ENCODE data around the gene ABTB2.

The ABTB2 gene

DNA sequence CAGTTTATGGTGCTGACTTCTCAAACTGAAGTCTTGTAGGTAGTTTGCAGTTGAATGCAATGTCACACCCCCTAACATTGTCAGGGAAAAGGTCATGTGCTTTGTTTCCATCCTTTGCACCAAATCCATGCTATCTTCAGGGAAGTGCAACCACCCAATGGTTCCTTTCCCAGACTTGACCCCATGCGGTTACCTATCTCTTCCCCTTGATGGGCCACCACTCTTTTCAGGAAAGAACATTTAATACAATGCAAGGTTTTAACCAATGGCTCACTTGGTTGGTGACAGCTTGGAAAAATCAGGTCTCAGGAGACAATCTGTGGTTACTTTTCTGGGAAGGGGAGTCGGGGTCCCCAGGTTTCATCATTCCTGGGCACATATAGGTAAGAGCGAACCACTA, 2.1 kb downstream of the ABTB2 start:
- no peaks in the 10 kb centered on the region for H3K36me3 ChIP-seq (ENCODE audit: control insufficient read depth in 1 of 2, insufficient read depth in 2 of 2, low read length in 2 of 2)
- H3K4me3 ChIP-seq (ENCODE audit: low read depth in 1 of 2, low read length in 2 of 2): peak overlapping the region; percentile 74 to 75
- peaks cover 7 to 12% of the 10 kb centered on the region in 2 donors for H3K27me3 ChIP-seq (ENCODE audit: control insufficient read depth in 1 of 2, insufficient read depth in 2 of 2, low read length in 2 of 2)
- peaks cover 21 to 37% of the 10 kb centered on the region in 2 donors for H3K4me1 ChIP-seq (ENCODE audit: control insufficient read depth in 1 of 2, insufficient read depth in 2 of 2, low read length in 2 of 2)
- H3K27ac ChIP-seq (ENCODE audit: low read depth, low read length): no peak overlapping the region
- peak overlapping the region; percentile 50 to 71 for H3K9ac ChIP-seq (ENCODE audit: low read depth in 1 of 2, low read length in 2 of 2)
- H3K9me3 ChIP-seq (ENCODE audit: control insufficient read depth in 1 of 2, low read length in 2 of 2): no peaks in the 10 kb centered on the region

GRCh38 chr11:34354782-34355181, 3.0 kb downstream of the ABTB2 start:
- H3K9me3 ChIP-seq (ENCODE audit: control insufficient read depth in 1 of 2, low read length in 2 of 2): no peaks in the 10 kb centered on the region
- H3K27ac ChIP-seq (ENCODE audit: low read depth, low read length): no peak overlapping the region
- H3K4me3 ChIP-seq (ENCODE audit: low read depth in 1 of 2, low read length in 2 of 2): peak overlapping the region in 1 of 2 donors; percentile 36
- peaks cover 7 to 12% of the 10 kb centered on the region in 2 donors for H3K27me3 ChIP-seq (ENCODE audit: control insufficient read depth in 1 of 2, insufficient read depth in 2 of 2, low read length in 2 of 2)
- no peak overlapping the region for H3K9ac ChIP-seq (ENCODE audit: low read depth in 1 of 2, low read length in 2 of 2)
- H3K36me3 ChIP-seq (ENCODE audit: control insufficient read depth in 1 of 2, insufficient read depth in 2 of 2, low read length in 2 of 2): no peaks in the 10 kb centered on the region
- peaks cover 21 to 40% of the 10 kb centered on the region in 2 donors for H3K4me1 ChIP-seq (ENCODE audit: control insufficient read depth in 1 of 2, insufficient read depth in 2 of 2, low read length in 2 of 2)

DNA sequence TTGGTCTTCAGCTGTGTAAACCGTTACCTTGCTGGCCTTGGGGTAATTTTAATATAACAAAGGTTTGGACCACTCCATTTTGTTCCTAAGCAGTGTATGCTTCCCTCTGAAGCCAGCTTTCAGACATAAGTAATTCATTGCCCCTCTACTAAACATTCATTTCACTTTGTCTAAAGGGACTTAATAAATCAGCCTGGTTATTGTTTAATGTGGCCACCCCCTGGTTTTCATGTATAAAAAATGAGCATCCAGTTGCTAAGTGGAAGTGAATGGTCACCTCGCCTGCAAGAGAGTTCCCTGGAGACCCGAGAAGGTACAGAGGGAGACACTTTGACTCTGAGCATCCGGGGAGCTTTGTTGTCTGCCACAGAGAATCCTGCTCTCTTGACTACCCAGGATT, 3.9 kb downstream of the ABTB2 start:
- no peak overlapping the region for H3K27ac ChIP-seq (ENCODE audit: low read depth, low read length)
- peaks cover 7 to 12% of the 10 kb centered on the region in 2 donors for H3K27me3 ChIP-seq (ENCODE audit: control insufficient read depth in 1 of 2, insufficient read depth in 2 of 2, low read length in 2 of 2)
- peaks cover 21 to 40% of the 10 kb centered on the region in 2 donors for H3K4me1 ChIP-seq (ENCODE audit: control insufficient read depth in 1 of 2, insufficient read depth in 2 of 2, low read length in 2 of 2)
- H3K4me3 ChIP-seq (ENCODE audit: low read depth in 1 of 2, low read length in 2 of 2): no peak overlapping the region
- H3K36me3 ChIP-seq (ENCODE audit: control insufficient read depth in 1 of 2, insufficient read depth in 2 of 2, low read length in 2 of 2): no peaks in the 10 kb centered on the region
- H3K9me3 ChIP-seq (ENCODE audit: control insufficient read depth in 1 of 2, low read length in 2 of 2): no peaks in the 10 kb centered on the region
- no peak overlapping the region for H3K9ac ChIP-seq (ENCODE audit: low read depth in 1 of 2, low read length in 2 of 2)

DNA sequence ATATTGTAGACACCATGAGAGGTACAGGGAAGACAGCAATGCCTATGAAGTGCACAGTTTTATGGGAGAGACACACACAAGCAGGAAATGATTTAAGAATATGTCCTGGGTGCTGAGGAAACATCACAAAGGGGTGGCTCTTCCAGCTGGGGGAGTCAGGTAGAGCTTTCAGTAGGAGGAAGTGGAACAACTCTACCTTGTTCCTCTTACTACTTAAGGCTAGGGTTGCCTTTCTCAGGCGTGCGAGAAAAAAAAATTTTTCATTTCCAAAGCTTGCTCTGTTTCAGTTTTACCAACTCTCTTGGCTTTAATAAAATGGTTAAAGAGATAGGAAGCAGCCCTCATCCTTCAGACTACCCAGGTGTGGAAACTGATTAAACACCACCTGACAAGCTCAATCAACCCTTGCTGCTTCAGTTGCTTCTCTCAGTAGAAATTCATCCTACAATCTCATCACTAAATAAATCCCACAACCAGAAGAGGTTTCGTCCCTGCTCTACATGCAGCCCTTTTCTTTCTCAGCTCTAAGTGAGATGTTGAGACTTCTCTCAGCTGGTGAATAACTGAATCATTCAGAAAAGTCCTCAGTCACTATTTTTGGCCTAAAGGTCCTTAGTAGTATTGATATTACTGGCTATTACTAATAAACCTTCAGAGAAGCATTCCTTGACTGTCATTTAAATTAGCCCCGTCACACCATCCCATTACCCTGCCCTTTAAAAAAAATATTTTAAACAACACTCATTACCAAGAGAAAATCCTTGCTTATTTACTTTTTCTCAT, 5.9 kb downstream of the ABTB2 start:
- Histone ChIP-seq H3K9ac (ENCODE audit: low read depth in 1 of 2, low read length in 2 of 2) (no peak overlapping the region), H3K27ac (ENCODE audit: low read depth, low read length) (no peak overlapping the region), H3K4me3 (ENCODE audit: low read depth in 1 of 2, low read length in 2 of 2) (no peak overlapping the region), H3K36me3 (ENCODE audit: control insufficient read depth in 1 of 2, insufficient read depth in 2 of 2, low read length in 2 of 2) (no peaks in the 10 kb centered on the region), H3K27me3 (ENCODE audit: control insufficient read depth in 1 of 2, insufficient read depth in 2 of 2, low read length in 2 of 2) (peaks cover 7 to 12% of the 10 kb centered on the region in 2 donors), H3K4me1 (ENCODE audit: control insufficient read depth in 1 of 2, insufficient read depth in 2 of 2, low read length in 2 of 2) (peaks cover 24 to 27% of the 10 kb centered on the region in 2 donors), H3K9me3 (ENCODE audit: control insufficient read depth in 1 of 2, low read length in 2 of 2) (no peaks in the 10 kb centered on the region)

DNA sequence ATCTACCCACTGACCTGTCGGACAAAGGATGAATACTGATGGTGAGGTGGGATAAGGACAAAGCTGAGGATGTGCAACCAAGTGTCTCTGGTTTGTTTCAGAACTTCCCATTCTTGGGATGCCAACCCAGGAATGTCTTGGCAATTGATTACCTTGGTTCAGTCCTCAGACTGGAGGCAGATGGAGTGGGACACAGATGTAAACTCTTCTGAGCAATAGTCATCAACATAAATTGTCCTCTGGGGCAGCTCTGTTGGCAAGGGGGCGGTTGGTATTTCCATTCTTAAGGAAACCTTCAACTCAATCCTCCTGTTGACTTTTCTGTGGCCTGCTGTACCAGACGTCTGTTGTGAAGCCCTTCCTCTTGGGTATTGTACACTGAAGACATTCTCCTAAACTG, 6.8 kb downstream of the ABTB2 start:
- Histone ChIP-seq H3K4me1 (ENCODE audit: control insufficient read depth in 1 of 2, insufficient read depth in 2 of 2, low read length in 2 of 2) (peaks cover 18 to 26% of the 10 kb centered on the region in 2 donors), H3K4me3 (ENCODE audit: low read depth in 1 of 2, low read length in 2 of 2) (no peak overlapping the region)

DNA sequence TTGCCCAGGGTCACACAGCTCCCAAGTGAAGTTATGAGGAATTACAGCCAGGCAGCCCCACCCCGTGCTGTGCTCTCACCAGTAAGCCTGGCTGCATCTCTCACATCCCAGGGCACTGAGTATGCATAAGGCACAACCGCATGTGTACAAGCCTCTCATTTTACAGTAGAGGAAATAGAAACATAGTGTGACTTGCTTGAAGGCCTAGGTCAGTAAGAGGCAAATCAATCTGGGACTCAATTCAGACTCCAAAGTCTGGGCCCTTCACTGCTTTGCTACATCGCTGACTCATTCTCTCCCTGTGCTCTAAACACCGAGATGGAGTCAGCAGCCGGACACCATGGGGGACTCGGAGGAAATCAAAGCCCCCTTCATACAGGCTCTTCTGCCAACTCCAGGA, 7.9 kb downstream of the ABTB2 start:
- Histone ChIP-seq H3K9ac (ENCODE audit: low read depth in 1 of 2, low read length in 2 of 2) (no peak overlapping the region), H3K27me3 (ENCODE audit: control insufficient read depth in 1 of 2, insufficient read depth in 2 of 2, low read length in 2 of 2) (no peaks in the 10 kb centered on the region), H3K4me1 (ENCODE audit: control insufficient read depth in 1 of 2, insufficient read depth in 2 of 2, low read length in 2 of 2) (peaks cover 19 to 27% of the 10 kb centered on the region in 2 donors)

More for the DNA sequence above, 6.8 kb downstream of the ABTB2 start:
- Histone ChIP-seq H3K27ac (ENCODE audit: low read depth, low read length) (no peak overlapping the region), H3K27me3 (ENCODE audit: control insufficient read depth in 1 of 2, insufficient read depth in 2 of 2, low read length in 2 of 2) (peaks cover 6% of the 10 kb centered on the region in 2 donors), H3K9me3 (ENCODE audit: control insufficient read depth in 1 of 2, low read length in 2 of 2) (no peaks in the 10 kb centered on the region), H3K36me3 (ENCODE audit: control insufficient read depth in 1 of 2, insufficient read depth in 2 of 2, low read length in 2 of 2) (no peaks in the 10 kb centered on the region), H3K9ac (ENCODE audit: low read depth in 1 of 2, low read length in 2 of 2) (no peak overlapping the region)

GRCh38 chr11:34348919-34349318, 8.9 kb downstream of the ABTB2 start:
- Histone ChIP-seq H3K9me3 (ENCODE audit: control insufficient read depth in 1 of 2, low read length in 2 of 2) (no peaks in the 10 kb centered on the region), H3K36me3 (ENCODE audit: control insufficient read depth in 1 of 2, insufficient read depth in 2 of 2, low read length in 2 of 2) (no peaks in the 10 kb centered on the region), H3K9ac (ENCODE audit: low read depth in 1 of 2, low read length in 2 of 2) (no peak overlapping the region), H3K27ac (ENCODE audit: low read depth, low read length) (no peak overlapping the region), H3K4me3 (ENCODE audit: low read depth in 1 of 2, low read length in 2 of 2) (no peak overlapping the region), H3K27me3 (ENCODE audit: control insufficient read depth in 1 of 2, insufficient read depth in 2 of 2, low read length in 2 of 2) (no peaks in the 10 kb centered on the region), H3K4me1 (ENCODE audit: control insufficient read depth in 1 of 2, insufficient read depth in 2 of 2, low read length in 2 of 2) (peaks cover 26 to 31% of the 10 kb centered on the region in 2 donors)

More for the DNA sequence above, 7.9 kb downstream of the ABTB2 start:
- Histone ChIP-seq H3K27ac (ENCODE audit: low read depth, low read length) (no peak overlapping the region), H3K36me3 (ENCODE audit: control insufficient read depth in 1 of 2, insufficient read depth in 2 of 2, low read length in 2 of 2) (no peaks in the 10 kb centered on the region), H3K9me3 (ENCODE audit: control insufficient read depth in 1 of 2, low read length in 2 of 2) (no peaks in the 10 kb centered on the region), H3K4me3 (ENCODE audit: low read depth in 1 of 2, low read length in 2 of 2) (no peak overlapping the region)

GRCh38 chr11:34348096-34348495, 9.7 kb downstream of the ABTB2 start:
- no peak overlapping the region for H3K4me3 ChIP-seq (ENCODE audit: low read depth in 1 of 2, low read length in 2 of 2)
- H3K36me3 ChIP-seq (ENCODE audit: control insufficient read depth in 1 of 2, insufficient read depth in 2 of 2, low read length in 2 of 2): no peaks in the 10 kb centered on the region
- peaks cover 26 to 31% of the 10 kb centered on the region in 2 donors for H3K4me1 ChIP-seq (ENCODE audit: control insufficient read depth in 1 of 2, insufficient read depth in 2 of 2, low read length in 2 of 2)
- H3K9me3 ChIP-seq (ENCODE audit: control insufficient read depth in 1 of 2, low read length in 2 of 2): no peaks in the 10 kb centered on the region
- no peak overlapping the region for H3K9ac ChIP-seq (ENCODE audit: low read depth in 1 of 2, low read length in 2 of 2)
- no peaks in the 10 kb centered on the region for H3K27me3 ChIP-seq (ENCODE audit: control insufficient read depth in 1 of 2, insufficient read depth in 2 of 2, low read length in 2 of 2)
- no peak overlapping the region for H3K27ac ChIP-seq (ENCODE audit: low read depth, low read length)

- Histone ChIP-seq H3K9ac (ENCODE audit: low read depth in 1 of 2, low read length in 2 of 2) (no peak overlapping the region), H3K4me3 (ENCODE audit: low read depth in 1 of 2, low read length in 2 of 2) (no peak overlapping the region), H3K36me3 (ENCODE audit: control insufficient read depth in 1 of 2, insufficient read depth in 2 of 2, low read length in 2 of 2) (no peaks in the 10 kb centered on the region), H3K27ac (ENCODE audit: low read depth, low read length) (no peak overlapping the region), H3K9me3 (ENCODE audit: control insufficient read depth in 1 of 2, low read length in 2 of 2) (no peaks in the 10 kb centered on the region), H3K27me3 (ENCODE audit: control insufficient read depth in 1 of 2, insufficient read depth in 2 of 2, low read length in 2 of 2) (no peaks in the 10 kb centered on the region), H3K4me1 (ENCODE audit: control insufficient read depth in 1 of 2, insufficient read depth in 2 of 2, low read length in 2 of 2) (peaks cover 36 to 42% of the 10 kb centered on the region in 2 donors)
These were observed 11.3 kb downstream of the ABTB2 start for GRCh38 chr11:34346551-34346950.

DNA sequence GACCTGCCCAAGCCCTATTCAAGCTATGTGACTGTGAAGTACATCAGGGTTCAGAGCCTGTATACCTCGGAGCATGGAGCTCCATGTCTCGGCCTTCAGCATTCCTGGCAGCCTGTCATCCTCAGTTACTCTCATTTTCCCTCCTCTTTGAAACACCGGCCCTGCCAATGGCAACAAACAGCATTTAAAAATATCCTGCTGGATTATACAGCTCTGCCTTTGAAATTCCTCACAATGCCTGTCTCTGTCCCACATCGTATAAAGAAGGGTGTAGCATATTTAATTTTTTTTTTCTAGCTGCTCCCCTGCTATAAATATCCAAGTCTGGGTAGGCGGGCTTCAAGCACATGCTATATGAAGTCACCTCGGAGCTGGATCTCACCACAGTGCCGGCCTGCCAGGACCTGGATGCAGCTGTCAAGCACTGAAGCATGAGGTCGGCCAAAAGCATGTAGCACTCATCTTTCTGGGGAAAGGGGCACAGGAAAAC, 11.8 kb downstream of the ABTB2 start:
- no peak overlapping the region for H3K4me3 ChIP-seq (ENCODE audit: low read depth in 1 of 2, low read length in 2 of 2)
- H3K4me1 ChIP-seq (ENCODE audit: control insufficient read depth in 1 of 2, insufficient read depth in 2 of 2, low read length in 2 of 2): peaks cover 36 to 45% of the 10 kb centered on the region in 2 donors
- H3K27ac ChIP-seq (ENCODE audit: low read depth, low read length): no peak overlapping the region
- H3K27me3 ChIP-seq (ENCODE audit: control insufficient read depth in 1 of 2, insufficient read depth in 2 of 2, low read length in 2 of 2): no peaks in the 10 kb centered on the region
- no peak overlapping the region for H3K9ac ChIP-seq (ENCODE audit: low read depth in 1 of 2, low read length in 2 of 2)
- H3K9me3 ChIP-seq (ENCODE audit: control insufficient read depth in 1 of 2, low read length in 2 of 2): no peaks in the 10 kb centered on the region
- H3K36me3 ChIP-seq (ENCODE audit: control insufficient read depth in 1 of 2, insufficient read depth in 2 of 2, low read length in 2 of 2): no peaks in the 10 kb centered on the region
